Progenitor cell of endocrine pancreas (in vitro differentiated cells): Measurements from ENCODE around the gene CCDC85C. TPM values are rescaled to one million over a fixed set of nuclear protein-coding genes. Genes with fewer than 3 reads are reported as not detected.

Experiments used
- DNase-seq: peaks from one replicate; pipeline ENCODE4 v3.0.0; 2021; ENCODE audit warnings: low spot score; ENCODE audit not compliant: unreplicated experiment
- H3K27ac Mint-ChIP-seq: 2 replicates; pipeline ENCODE4 v1.8.0; 2021; ENCODE audit warnings: mild to moderate bottlenecking, moderate library complexity, mixed read lengths
- H3K27me3 Mint-ChIP-seq: 2 replicates; pipeline ENCODE4 v1.8.0; 2021; ENCODE audit warnings: mixed read lengths
- H3K36me3 Mint-ChIP-seq: 2 replicates; pipeline ENCODE4 v1.8.0; 2022; ENCODE audit warnings: mixed read lengths; ENCODE audit not compliant: insufficient read depth
- H3K4me1 Mint-ChIP-seq: 2 replicates; pipeline ENCODE4 v1.8.0; 2021; ENCODE audit warnings: low read depth, mixed read lengths
- H3K4me3 Mint-ChIP-seq: 2 replicates; pipeline ENCODE4 v1.8.0; 2021; ENCODE audit warnings: low read depth, mild to moderate bottlenecking, moderate library complexity, mixed read lengths
- H3K9me3 Mint-ChIP-seq: 2 replicates; pipeline ENCODE4 v1.8.0; 2021; ENCODE audit warnings: low read depth, mixed read lengths
- total RNA-seq: library from RNA; stranded (reverse); gene quantifications from 2 replicates; pipeline ENCODE4 v1.2.1, GENCODE V29; 2021
- TF ChIP-seq, protein P1 (sequence below): fragments of 200-600 bp; sonication (generic); IDR thresholded peaks from one replicate; pipeline ENCODE4 v1.5.0; 2021; ENCODE audit warnings: antibody characterized with exemption, mild to moderate bottlenecking; ENCODE audit not compliant: unreplicated experiment

Gene CCDC85C
- total RNA-seq, 1 donor from 2014 or later = 44.9 TPM

DNA sequence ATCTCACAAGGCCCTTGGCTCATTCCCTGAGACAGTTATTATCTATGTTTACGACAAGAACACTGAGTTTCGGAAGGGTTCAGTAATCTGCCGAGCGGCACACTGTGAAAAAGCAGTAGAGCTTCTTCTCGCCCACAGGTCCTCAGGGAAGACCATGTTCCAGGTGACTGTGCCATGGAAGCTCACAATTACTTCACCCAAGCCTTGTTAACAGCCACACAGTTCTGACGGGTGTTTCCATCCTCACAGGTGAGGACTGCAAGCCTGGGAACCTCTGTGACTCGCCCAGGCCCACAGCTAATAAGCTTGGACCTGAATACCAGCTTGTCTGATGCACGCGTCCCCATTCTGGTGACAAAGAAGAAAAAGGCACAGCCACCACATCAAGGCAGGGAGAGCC lies 138.7 kb downstream of the CCDC85C start:
- peaks cover 7% of the 10 kb centered on the region for H3K36me3 Mint-ChIP-seq

GRCh38 chr14:99463974-99464373 lies 140.0 kb downstream of the CCDC85C start:
- Mint-ChIP-seq H3K9me3 (no peaks in the 10 kb centered on the region), H3K27me3 (no peaks in the 10 kb centered on the region), H3K27ac (no peak overlapping the region), H3K36me3 (peaks cover 8% of the 10 kb centered on the region), H3K4me1 (peaks cover 1% of the 10 kb centered on the region), H3K4me3 (no peak overlapping the region)
- DNase-seq = no peak
- TF ChIP-seq, protein P1, sequence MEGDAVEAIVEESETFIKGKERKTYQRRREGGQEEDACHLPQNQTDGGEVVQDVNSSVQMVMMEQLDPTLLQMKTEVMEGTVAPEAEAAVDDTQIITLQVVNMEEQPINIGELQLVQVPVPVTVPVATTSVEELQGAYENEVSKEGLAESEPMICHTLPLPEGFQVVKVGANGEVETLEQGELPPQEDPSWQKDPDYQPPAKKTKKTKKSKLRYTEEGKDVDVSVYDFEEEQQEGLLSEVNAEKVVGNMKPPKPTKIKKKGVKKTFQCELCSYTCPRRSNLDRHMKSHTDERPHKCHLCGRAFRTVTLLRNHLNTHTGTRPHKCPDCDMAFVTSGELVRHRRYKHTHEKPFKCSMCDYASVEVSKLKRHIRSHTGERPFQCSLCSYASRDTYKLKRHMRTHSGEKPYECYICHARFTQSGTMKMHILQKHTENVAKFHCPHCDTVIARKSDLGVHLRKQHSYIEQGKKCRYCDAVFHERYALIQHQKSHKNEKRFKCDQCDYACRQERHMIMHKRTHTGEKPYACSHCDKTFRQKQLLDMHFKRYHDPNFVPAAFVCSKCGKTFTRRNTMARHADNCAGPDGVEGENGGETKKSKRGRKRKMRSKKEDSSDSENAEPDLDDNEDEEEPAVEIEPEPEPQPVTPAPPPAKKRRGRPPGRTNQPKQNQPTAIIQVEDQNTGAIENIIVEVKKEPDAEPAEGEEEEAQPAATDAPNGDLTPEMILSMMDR = no peak

More for the DNA sequence above, 138.7 kb downstream of the CCDC85C start:
- H3K27ac Mint-ChIP-seq = no peak overlapping the region
- peaks cover 1% of the 10 kb centered on the region for H3K4me1 Mint-ChIP-seq
- H3K4me3 Mint-ChIP-seq = no peak overlapping the region
- DNase-seq = no peak
- H3K27me3 Mint-ChIP-seq = no peaks in the 10 kb centered on the region
- TF ChIP-seq, protein P1 = no peak
- no peaks in the 10 kb centered on the region for H3K9me3 Mint-ChIP-seq

- Mint-ChIP-seq H3K9me3 (no peaks in the 10 kb centered on the region), H3K4me1 (no peaks in the 10 kb centered on the region), H3K36me3 (peaks cover 10% of the 10 kb centered on the region), H3K4me3 (no peak overlapping the region), H3K27me3 (no peaks in the 10 kb centered on the region), H3K27ac (no peak overlapping the region)
- DNase-seq = no peak
- TF ChIP-seq, protein P1 = no peak
Observed at GRCh38 chr14:99462210-99462609, 141.8 kb downstream of the CCDC85C start.

DNA sequence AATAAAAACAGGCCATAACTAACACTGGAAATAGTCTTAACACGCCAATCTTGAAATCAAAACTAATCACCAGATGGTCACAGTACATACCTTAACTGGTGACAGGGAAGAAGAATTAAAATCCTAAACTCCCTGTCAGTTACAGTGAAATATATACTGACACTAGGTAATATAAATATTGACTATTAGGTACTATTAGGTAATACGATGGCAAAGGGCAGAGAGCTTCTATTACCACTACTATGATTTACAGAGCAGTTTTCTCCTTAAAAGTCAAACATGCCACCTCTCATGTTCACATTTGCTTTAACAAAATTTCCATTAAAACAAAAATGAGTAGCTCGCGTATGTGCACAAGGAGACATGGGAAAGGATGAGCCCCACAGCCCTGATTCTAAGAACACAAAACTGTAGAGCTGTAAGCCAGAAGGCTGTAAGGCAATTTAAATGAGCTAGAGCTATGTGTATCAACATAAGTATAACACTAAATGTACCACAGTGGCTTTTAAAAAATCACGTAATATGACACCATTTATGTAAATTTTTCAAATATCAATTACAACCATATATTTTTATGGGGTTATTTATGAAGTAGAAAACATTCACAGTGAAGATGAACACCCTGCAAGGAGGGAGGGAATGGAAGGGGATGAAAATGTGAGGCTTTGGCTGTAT lies 142.5 kb downstream of the CCDC85C start:
- peaks cover 13% of the 10 kb centered on the region for H3K36me3 Mint-ChIP-seq
- DNase-seq = no peak
- no peak overlapping the region for H3K4me3 Mint-ChIP-seq
- H3K27me3 Mint-ChIP-seq = no peaks in the 10 kb centered on the region
- H3K9me3 Mint-ChIP-seq = no peaks in the 10 kb centered on the region
- no peak overlapping the region for H3K27ac Mint-ChIP-seq
- H3K4me1 Mint-ChIP-seq = no peaks in the 10 kb centered on the region
- TF ChIP-seq, protein P1 = no peak

- DNase-seq = no peak
- TF ChIP-seq, protein P1 = no peak
- H3K9me3 Mint-ChIP-seq = no peaks in the 10 kb centered on the region
- H3K36me3 Mint-ChIP-seq = peaks cover 13% of the 10 kb centered on the region
- no peak overlapping the region for H3K4me3 Mint-ChIP-seq
- no peak overlapping the region for H3K27ac Mint-ChIP-seq
- no peaks in the 10 kb centered on the region for H3K4me1 Mint-ChIP-seq
- H3K27me3 Mint-ChIP-seq = no peaks in the 10 kb centered on the region
Observed at GRCh38 chr14:99460793-99461192, 143.2 kb downstream of the CCDC85C start.
